IPS-NIHi7 (cell line): ENCODE results near the gene GABRB3.
"Not testable (repeated sequence)": the region's sequence is repeated elsewhere in the genome, so short reads cannot be mapped to it uniquely, and the experiment has no call there.

Experiments used
- DNase-seq: peaks from one replicate; pipeline ENCODE4 v3.0.0; 2012; ENCODE audit warnings: mixed read lengths; ENCODE audit errors: extremely low spot score

Gene GABRB3

DNA sequence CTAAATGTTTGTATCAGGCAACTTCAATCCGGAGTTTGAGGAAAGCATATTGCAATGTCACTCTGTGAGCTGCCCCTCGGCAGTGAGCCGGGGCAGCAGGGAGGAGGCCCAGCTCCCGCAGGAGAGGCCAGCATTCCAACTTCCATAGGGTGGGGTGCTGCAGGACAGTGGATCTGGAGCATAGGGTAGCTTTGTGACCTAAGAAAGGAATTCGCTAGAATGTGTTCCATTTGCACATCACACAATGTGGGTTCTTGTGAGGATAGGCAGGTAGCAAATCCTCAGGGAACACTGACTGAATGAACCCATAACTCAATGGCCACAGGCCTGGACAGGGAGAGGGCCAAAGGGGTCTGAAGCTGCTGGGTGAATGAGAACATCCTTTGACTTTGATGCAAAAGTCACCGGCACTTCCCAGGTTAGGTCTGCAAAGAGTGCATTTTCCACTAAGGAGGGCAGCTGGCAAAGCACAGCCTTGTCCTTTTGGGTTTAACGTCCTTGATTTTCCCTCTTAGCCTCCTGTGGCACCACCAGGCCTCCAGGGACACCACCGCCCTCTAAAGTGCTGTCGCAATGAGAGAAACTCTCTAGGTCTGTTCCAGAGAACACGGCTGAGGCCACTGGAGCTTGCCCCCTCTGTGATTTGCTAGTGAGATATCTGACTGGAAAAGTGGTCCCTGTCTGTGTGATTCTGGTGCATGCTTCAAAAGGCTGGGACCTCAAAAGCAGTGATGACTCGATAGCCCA, 36.2 kb downstream of the GABRB3 start:
- DNase-seq: no peak

DNA sequence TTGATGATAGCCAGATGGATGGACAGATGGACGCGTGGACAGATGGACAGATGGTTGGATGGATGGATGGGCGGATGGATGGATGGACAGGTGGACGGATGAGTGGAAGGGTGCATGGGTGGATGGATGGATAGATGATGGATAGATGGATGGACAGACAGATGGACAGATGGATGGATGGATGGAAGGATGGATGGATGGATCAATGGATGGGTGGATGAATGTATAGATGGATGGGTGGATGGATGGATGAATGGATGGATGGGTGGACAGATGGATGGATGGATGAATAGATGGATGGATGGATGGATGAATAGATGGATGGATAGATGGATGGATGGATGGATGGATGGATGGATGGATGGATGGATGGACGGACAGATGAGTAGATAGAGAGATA, 40.9 kb downstream of the GABRB3 start:
- no peak for DNase-seq

DNA sequence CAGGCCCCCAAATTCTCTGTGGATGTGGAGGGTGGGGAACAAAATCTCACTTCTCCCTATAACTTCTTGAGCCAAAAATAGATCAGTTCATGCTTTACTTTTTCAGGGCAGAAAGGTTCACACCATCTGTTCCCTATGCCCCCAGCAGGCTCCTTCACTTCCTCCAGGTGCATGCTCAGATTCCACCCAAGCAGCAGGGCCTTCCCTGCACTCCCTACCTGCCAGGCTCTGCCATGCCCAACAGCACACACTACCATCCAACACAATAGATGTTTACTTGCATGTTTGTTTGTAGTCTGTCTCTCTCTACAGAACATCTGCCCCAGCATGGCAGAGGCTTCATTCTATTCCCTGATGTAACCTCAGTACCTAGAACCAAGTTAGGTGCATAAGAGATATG, 43.3 kb downstream of the GABRB3 start:
- no peak for DNase-seq

DNA sequence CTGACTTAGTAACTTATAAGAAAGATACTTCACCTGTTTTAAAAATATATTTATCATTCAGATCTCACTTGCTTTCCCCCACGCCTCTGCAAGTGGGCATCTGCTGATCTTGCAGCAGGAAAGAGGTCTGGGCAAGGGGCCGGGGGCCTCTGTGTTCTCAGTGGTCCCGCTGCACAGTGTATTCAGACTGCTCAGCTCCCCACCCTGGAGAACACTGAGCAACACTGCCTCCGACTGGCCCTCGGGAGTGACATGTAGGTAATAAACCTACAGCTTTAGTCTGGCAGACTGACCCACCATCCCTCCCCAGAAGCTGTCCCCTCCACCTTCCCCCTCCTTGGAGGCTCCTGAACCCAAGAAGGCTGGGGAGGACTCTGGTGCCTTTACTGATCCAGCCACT, 43.8 kb downstream of the GABRB3 start:
- no peak for DNase-seq

DNA sequence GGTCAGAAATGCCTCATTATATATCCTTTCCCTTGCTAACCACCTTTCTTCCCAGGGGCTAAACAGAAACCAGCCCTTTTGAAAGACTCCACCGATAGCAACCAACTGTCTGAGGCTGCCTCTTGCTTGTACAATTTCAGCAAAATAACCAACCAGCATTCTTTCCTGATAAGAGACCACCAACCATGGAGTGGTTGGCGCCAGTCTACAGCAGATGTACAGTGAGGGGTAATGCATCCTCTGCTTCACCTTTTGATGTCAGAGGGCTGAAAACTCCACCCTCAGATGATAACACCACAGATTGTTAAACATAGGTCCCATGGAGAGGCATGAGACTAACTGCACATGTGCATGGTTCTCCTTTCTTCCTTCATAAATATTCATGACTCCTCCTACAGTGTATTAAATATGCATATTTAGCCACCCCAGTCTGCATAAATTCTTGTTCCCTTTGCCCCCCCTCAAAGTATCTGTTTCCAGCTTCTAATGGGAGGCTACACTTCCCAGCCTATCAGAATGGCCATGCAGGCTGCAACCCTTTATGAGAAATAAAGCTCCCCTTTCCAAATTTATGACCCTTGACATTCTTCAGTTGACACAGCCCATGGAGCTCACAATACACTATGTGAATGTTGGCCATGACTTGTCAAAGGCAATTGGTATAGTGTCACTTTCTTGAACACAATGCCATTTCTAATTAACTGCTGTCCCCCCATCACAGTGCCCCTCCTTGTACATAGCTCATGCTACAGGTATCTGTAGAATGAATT, 48.3 kb downstream of the GABRB3 start:
- DNase-seq: no peak

DNA sequence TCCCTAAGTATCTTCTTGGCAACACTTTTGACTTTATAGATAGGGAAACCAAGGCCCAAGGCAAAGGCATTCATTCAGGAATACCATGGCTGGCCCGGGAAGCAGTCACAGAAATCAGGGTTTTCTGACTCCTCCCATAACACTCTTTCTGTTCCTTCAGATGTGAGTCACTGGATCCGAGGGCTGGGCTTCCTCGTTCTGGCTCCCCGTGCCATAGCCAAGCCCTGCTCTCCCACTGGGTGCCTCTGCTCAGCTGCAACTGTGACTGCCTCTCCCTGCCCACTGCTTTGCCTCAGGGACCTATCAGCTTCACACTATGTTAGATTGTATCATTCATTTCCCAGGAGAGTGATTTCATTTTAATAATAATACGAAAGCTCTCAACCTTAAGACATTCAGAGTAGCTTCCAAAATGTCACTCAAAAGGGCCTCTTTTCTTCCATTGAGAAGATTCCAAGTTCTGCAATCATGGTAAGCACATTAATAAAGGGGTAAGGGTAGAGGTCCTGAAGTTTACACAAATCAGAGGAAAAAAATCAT, 50.2 kb downstream of the GABRB3 start:
- peak; percentile 73 for DNase-seq

DNA sequence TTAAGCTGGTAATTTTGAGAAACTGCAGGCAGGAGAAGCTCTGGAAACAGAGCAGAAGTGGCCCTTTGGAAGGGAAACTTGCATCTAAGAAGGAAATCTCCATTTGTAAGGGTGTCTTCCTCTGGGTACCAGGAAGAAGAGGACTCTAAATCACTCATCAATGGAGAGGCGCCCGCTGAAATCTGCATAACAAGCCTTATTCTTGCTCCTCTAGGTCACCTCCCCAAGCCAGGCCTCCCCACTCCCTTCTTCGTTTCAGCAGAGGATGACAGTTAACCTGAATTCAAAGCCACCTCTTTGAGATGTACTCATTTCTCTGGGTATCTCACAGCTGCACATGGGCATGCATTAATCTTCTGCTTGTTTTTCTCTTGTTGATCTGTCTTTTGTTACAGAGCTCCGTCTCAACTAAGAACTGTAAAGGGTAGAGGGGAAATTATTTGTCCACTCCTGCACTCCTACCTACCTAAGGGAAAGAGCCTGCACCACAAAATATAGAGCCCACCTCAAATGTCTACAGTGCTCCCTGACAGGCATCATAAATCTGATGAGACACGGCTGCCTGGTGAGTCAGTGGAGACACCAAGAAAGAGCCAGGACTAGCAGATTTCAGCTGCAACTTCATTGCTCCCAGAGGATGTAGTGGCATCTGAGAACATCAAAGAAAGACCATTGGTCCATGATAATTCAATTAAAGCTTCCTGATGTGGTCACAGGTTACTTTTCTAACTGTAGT, 51.5 kb downstream of the GABRB3 start:
- peak; percentile 53 for DNase-seq

DNA sequence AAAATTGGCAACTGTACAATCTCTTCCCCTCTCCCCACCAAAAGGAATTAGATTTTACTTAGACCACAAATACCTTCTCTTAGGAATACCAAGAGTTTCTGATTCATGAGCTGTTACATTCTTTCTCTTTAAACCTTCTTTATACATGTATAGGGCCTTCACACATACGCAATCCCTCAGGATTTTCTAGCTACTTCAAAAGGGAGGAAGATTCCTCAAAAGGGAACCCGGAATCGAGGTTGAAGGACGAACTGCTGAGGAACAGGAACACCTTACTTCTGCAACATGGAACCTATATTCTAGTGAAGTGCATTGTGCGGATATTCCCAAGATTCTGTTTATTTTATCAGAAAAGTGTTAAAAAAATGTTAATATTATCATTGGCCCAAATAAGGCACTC, 52.3 kb downstream of the GABRB3 start:
- DNase-seq: no peak

DNA sequence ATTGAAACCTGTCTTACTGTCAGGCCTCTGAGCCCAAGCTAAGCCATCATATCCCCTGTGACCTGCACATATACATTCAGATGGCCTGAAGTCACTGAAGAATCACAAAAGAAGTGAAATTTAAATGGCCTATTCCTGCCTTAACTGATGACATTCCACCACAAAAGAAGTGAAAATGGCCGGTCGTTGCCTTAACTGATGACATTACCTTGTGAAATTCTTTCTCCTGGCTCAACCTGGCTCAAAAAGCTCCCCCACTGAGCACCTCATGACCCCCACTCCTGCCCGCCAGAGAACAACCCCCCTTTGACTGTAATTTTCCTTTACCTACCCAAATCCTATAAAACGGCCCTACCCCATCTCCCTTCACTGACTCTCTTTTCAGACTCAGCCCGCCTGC, 53.0 kb downstream of the GABRB3 start:
- DNase-seq: not testable (repeated sequence)

DNA sequence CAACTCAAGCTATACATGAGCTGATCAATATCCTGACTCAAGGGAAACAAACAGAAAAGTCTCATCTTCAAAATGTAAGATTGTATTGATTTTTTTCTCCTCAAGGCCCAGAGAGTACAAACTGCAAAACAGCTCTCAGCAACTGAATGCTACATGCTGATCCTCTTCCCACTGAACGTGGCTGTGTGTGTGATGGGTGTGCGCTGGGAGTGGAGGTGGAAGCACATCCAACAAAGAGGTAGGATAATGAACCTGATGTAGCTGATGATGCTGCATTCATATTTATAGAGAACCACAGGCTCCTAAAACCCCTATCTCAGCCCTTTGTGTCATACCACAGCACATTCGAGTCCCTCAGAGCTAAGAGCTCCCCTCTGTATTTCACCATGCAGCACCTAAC, 56.8 kb downstream of the GABRB3 start:
- no peak for DNase-seq

DNA sequence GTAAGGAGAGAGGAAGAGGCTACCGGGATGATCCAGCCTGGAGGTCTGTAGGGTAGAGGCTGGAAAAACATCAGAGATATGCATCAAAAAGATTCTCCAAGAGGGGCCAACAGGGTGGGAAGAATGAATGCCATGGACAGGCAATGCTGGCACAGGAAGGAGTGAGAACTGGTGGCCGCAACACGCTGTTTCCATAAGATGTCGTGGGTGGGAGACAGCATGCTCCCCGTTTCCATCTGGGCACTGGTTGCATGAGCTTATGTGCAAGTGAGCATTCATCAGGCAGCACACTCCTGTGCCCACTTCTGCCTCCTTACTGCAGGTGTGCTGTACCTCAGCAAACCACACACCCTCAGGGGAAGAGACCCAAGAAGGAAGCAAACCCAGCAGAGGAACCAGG, 59.4 kb downstream of the GABRB3 start:
- no peak for DNase-seq

DNA sequence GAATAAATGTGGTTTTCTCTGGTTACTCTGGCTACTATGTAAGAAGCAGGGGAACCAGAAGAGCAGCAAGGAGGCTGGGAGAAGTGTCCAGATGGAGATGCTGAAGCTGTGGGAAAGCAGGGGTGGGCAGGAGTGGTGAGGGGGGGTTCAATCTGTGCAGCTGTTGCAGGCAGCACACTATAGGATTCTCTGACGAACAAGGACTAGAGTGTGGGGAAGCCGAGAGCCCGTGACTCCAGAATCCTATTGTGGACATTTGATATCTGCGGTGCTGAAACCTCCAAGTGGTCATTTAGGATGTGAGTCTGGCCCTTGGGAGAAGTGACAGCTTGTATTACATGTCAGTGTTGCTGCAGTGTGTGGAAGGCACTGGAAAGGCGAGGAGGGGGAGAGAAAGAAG, 60.5 kb downstream of the GABRB3 start:
- DNase-seq: no peak

DNA sequence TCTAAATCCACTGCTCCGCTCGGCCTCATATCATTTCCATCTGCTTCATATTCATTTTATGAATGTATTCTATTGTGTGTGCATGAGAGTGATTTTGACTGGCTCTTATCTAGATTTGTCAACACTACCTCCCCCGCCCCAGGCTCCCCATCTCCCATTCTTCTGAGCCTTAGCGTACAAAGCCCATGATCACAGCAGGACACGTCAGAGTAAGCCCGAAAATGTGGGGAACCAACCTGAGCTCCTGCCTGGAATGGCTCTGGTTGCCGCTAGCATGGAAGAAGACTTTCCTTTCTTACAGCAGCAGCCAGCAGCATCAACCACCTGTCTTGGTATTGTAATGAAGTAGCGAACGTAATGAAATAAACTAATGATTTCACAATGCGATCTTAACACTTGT, 61.4 kb downstream of the GABRB3 start:
- no peak for DNase-seq

DNA sequence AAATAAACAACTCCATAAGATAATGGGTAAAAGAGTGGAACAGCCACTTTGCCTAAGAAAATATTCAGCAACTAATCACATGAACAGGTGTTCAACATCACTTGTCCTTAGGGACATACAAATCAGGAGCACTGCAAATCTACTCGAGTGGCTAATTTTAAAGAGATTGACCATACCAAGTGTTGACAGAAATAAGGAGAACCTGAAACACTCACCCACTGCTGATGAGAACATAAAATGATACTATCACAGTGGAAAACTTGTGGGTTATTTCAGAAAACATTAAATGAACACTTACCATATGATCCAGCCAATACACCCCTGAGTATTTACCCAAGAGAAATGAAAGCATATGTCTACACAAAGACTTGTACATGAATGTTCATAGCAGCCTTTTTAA, 70.5 kb downstream of the GABRB3 start:
- DNase-seq: no peak

DNA sequence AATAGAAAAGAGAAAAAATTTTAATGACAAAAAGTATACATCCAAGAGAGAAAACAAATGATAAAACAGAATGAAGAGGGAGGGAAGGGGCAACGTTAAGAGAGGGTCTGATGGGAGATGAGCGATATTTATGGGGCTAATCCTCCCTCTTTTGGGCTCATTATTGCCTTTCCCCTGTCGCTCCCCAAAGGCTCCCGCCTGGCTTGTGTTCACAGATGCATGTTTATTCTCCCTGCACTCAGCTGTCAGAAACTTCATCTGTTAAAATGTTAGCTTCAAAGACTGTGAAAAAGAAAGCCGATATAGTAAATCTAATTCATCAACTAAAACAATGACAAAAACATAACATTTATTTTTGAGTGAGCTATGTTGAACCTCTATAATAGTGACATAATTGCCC, 74.3 kb downstream of the GABRB3 start:
- DNase-seq: no peak

DNA sequence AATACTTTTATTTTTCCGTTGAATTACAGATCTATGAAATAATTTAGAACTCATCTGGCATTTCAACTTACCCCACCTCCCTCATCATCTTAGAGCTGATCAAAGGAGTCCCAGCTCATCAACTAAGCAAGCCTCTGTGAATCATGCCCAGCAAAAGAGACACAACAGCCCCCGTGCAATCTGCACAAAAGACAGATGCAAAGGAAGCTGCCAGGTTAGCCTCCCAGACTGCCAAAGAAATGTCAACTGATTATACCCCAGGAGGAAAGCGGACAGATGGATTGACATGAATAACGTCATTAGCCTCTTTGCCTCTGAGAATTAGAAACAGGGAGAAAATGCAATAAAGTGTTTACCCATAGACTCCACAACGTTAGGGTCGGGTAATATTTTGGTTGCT, 75.0 kb downstream of the GABRB3 start:
- no peak for DNase-seq

DNA sequence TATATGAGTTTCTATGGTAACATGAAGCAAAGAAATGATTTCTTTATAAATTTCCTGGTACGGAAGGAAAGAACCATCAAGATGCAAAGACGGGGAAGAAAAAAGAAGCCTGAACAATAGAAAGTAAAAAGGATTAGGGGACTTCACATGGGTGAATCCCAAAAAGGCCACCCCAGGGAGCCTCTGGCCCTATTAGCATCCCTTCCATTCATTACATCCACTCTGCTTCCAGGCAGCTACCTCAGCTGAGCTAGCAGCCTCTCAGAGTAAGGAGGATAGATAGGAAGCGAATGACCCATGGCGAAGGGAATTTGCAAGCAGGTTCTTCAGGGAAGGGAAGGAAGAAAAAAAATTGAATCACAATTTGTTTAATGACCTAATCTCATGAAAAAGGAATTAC, 81.6 kb downstream of the GABRB3 start:
- DNase-seq: peak; percentile 75

DNA sequence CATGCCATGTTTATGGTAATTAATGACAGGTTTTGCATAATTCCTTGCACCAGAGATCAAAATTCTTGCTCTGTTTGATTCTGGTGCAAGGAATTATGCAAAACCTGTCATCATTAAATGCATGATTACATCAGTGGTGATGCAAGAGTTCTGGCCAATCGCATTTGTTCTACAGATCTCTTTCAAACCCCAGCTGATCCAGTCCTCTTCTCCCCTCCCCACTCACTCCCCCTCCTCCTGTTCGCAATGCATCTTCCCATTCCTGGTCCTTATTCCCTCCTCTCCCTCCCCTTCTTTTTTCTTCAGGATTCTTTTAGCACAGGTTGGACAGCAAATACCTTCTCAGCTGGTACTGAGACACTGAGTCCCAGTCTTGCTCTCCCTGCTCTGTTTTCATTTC, 82.1 kb downstream of the GABRB3 start:
- DNase-seq: no peak

DNA sequence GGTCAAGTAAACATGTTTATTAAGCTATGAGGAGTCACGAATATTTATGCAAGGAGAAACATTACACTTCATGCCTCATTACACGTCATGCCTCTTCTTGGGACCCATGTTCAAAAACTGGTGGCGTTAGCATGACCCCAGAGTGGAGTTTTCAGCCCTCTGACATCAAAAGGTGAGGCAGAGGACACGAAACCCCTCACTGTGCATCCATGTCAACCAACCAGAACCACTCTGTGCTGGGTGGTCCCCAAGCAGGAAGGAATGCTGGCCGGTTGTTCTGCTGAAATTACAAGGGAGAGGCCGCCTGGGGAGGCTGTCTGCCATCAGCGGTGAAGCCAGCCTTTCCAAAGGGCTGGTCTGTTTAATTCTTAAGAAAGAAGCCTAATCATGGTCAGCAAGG, 83.4 kb downstream of the GABRB3 start:
- DNase-seq: no peak

DNA sequence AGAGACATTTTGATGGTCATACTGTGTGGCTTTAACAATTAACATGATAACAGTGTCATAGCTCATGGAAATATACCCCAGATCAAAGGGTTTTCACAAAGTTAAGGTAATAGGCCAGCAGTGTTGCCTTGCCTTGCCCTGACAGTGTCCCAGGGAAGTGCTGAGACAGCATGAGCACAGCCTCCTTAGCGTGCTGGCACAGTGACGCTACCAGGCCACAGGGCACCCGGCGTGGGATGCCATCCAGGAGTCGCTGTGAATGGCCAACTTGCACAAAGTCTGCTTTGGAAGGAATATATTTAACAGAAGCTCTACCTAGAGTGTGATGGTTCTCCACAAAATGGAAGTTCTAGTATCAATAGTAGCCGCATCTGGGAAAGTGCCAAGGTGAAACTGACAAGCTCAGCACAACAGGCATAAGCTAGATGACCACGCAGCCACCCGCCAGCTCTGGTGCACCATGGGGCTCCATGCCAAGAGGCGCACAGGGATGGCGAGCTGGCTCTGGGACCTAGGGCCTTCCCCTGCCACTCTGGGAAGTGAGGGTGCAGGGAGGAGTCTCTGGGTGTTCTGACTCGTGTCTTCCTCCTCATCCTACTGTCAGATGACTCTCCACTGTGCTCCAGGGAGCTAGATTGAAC, 86.2 kb downstream of the GABRB3 start:
- no peak for DNase-seq

DNA sequence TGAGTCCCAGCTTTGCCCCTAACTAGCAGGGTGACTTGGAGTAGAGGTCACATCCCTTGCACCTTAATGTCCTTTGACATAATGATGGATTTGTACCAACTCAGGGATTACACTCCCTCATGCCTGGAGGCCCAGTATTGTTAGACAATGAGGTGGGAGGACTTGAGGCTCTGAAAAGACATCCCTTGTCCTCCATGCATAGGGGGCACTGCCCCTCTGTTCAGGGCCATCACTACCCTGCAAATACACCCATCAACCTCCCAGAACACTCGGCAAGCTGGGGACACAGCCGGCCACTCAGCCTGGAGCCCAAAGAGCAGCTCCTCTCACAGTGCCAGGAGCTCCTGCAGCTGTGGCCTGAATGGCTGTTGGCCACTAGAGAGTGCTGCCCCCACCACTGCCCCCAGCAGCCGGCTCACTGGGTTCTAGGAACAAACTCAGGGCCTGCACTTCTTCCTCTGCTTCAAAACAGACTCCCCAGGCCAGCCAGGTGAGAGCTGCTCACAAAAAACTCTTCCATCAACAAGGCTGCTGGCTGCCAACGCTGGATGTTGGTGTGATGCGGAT, 90.2 kb downstream of the GABRB3 start:
- DNase-seq: peak; percentile 41

DNA sequence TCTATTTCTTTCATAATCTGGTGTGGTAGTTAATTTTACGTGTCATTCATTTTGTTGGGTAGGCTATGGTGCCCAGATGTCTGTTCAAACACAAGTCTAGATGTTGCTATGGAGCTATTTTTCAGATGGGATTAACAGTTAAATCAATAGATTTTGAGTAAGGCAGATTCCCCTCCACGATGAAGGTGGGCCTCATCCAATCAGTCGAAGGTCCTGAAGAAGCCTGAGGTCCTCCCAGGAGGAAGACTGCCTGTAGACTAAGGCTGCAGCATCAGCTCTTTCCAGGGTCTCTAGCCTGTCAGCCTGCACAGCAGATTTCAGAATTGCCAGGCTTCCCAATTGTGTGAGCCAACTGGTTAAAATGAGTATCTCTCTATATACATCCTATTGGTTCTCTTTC, 92.9 kb downstream of the GABRB3 start:
- DNase-seq: no peak
